SJSA1 (cell line): Measurements from ENCODE around the gene RICTOR. TPM values are rescaled to one million over a fixed set of nuclear protein-coding genes. Genes with fewer than 3 reads are reported as not detected.

Source experiments
- DNase-seq, 2 experiments: peaks; one replicate each; pipeline ENCODE4 v3.0.0-alpha.2; 2015 to 2020; ENCODE audit warnings: low spot score in 2 of 2, low read depth in 1 of 2
- H3K27ac ChIP-seq: fragments of 250-450 bp; sonication (Bioruptor Pico); 2 replicates; pipeline ENCODE4 v1.5.1; 2020; ENCODE audit warnings: mild to moderate bottlenecking, moderate library complexity
- H3K27me3 ChIP-seq: fragments of 250-450 bp; sonication (Bioruptor Pico); replicated peaks from 2 replicates; pipeline ENCODE4 v1.5.1; 2020; ENCODE audit warnings: mild to moderate bottlenecking, moderate library complexity
- H3K36me3 ChIP-seq: fragments of 250-450 bp; sonication (Bioruptor Pico); 2 replicates; pipeline ENCODE4 v1.5.1; 2020; ENCODE audit warnings: mild to moderate bottlenecking
- H3K4me1 ChIP-seq: fragments of 250-450 bp; sonication (Bioruptor Pico); replicated peaks from 2 replicates; pipeline ENCODE4 v1.6.1; 2021; ENCODE audit warnings: mild to moderate bottlenecking
- H3K4me3 ChIP-seq: fragments of 250-450 bp; sonication (Bioruptor Pico); 2 replicates; pipeline ENCODE4 v1.5.1; 2020; ENCODE audit warnings: mild to moderate bottlenecking
- H3K9me3 ChIP-seq: fragments of 250-450 bp; sonication (Bioruptor Pico); replicated peaks from 2 replicates; pipeline ENCODE4 v1.5.1; 2020; ENCODE audit warnings: mild to moderate bottlenecking
- total RNA-seq: library from RNA; depleted of rRNA; stranded (reverse); fragments of >200 nt; shearing (Covaris generic); gene quantifications from 2 replicates; pipeline ENCODE4 v1.2.3, GENCODE V29; 2014; rRNA removed

Gene RICTOR
- total RNA-seq: 15.7 and 16.8 TPM in 2 replicates

GRCh38 chr5:39074017-39074814 lies at the start of gene RICTOR:
TSS of gene RICTOR (minus strand) at chr5:39074399. CDS start at chr5:39074377, 22 bp downstream.
- DNase-seq: peak; percentile 90 to 91
- H3K4me3 ChIP-seq: peak within 1 kb of the TSS; percentile 99
- peak within 1 kb of the TSS; percentile 97 for H3K27ac ChIP-seq
- no peaks in the 10 kb centered on the region for H3K9me3 ChIP-seq
- peaks cover 9% of the 10 kb centered on the region for H3K36me3 ChIP-seq
- H3K4me1 ChIP-seq: peaks cover 7% of the 10 kb centered on the region
- no peaks in the 10 kb centered on the region for H3K27me3 ChIP-seq

DNA sequence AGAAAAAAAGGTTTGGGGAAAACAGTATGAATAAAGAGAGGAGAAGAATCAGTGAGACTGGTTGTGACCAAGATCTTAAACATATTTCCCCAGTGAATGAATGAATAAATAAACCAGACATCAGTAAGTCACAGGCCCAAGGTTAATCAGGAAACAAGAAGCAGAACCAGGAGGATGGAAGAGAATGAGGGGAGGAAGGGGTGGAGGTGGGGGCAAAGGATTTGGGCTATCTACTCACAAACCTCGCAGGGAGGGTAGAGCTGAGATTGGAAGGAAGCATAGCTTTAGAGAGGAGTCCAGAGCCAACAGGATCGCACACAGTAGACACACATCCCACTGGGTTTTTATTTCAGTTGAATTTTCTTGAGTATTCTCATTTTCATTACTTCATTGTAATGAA lies 47.7 kb upstream of the RICTOR start:
- Histone ChIP-seq H3K9me3 (no peaks in the 10 kb centered on the region), H3K27me3 (no peaks in the 10 kb centered on the region), H3K27ac (no peak overlapping the region), H3K4me1 (no peaks in the 10 kb centered on the region), H3K36me3 (no peaks in the 10 kb centered on the region), H3K4me3 (no peak overlapping the region)
- no peak for DNase-seq

DNA sequence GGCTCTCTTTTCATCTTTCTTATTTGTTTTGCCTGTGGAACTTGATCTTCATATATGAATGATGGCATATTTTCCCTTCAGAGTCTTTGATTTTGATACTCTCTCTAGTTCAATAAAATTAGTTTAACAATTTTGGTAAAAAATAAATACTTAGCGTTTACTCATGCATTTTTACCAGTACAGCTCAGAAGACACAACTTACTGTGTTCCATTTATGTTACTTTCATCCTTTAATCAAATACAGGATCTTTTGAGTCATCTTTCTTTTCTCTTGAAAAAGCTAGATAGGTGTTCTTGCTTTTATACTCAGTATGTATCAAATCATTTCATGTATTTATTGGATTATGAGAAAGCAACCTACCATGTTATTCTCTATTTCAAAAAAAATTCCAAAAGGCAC lies 47.1 kb upstream of the RICTOR start:
- Histone ChIP-seq H3K4me1 (no peaks in the 10 kb centered on the region), H3K9me3 (no peaks in the 10 kb centered on the region), H3K4me3 (no peak overlapping the region), H3K27me3 (no peaks in the 10 kb centered on the region), H3K27ac (no peak overlapping the region), H3K36me3 (no peaks in the 10 kb centered on the region)
- no peak for DNase-seq

DNA sequence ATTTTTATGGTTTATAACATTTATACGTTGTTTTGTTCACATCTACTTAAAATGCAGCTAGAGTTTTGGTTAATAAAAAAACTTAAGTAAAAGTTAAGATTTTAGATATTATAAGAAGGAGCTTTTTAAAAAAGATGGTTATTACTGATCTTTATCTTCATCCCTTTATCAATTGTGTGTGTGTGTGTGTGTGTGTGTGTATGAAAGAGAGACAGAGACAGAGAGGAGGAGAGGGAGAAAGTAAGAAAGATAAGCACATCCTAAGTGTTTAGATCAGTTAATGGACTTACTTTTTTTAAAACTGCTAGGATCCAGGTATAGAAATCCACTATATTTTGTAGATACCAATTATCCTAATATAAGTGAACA lies 45.8 kb upstream of the RICTOR start:
- H3K27me3 ChIP-seq: no peaks in the 10 kb centered on the region
- no peaks in the 10 kb centered on the region for H3K9me3 ChIP-seq
- H3K4me3 ChIP-seq: no peak overlapping the region
- no peaks in the 10 kb centered on the region for H3K36me3 ChIP-seq
- no peak for DNase-seq
- H3K27ac ChIP-seq: no peak overlapping the region
- H3K4me1 ChIP-seq: no peaks in the 10 kb centered on the region

DNA sequence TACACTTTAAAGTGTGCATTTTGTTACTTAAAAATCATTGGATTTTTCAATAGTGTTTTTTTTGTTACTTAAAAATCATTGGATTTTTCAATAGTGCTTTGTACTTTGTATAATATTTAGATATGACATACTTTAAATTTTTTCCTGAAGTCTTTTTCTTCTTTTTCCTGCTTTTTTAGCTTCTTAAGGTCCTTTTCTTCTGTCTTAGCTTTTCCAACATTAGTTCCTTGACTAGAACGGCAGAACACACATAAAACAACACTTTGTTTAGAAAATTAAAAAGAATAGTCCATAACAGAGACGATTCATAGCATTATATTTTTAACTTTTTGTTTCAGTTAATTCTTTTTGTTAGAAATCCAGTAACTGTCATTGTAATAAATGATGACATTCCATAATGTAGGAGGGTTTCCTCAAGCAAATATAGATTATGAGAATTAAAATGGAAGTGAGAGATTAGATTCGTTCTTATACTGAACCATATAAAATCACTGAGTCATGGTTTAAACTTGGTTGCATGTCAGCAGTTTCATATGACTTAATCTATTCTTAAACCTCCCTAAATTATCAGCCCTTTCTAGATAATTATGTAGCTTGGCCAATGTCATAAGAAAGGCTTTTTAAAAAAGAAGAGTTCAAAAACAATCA lies 45.3 kb upstream of the RICTOR start:
- Histone ChIP-seq H3K27me3 (no peaks in the 10 kb centered on the region), H3K9me3 (no peaks in the 10 kb centered on the region), H3K27ac (no peak overlapping the region), H3K36me3 (no peaks in the 10 kb centered on the region), H3K4me1 (no peaks in the 10 kb centered on the region), H3K4me3 (no peak overlapping the region)
- DNase-seq: no peak

DNA sequence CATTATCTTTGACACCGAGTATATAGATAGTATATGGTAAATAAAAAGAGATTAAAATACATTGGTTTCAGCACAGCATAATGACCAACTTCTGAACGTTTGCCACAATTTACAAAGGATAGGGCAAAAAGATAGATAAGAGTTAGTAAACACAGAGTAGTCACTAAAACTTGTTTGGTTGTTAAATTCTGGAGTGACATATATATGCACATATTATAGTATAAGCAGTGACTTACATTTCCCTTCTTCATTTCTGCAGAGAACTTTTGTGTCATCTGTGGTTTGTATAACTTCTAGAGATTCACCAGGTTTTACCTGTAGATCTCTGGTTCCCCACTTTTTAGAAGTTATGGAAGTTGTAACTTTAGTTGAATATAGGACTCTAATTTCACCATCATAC lies 44.4 kb upstream of the RICTOR start:
- Histone ChIP-seq H3K27ac (no peak overlapping the region), H3K4me3 (no peak overlapping the region), H3K9me3 (no peaks in the 10 kb centered on the region), H3K27me3 (no peaks in the 10 kb centered on the region), H3K4me1 (no peaks in the 10 kb centered on the region), H3K36me3 (no peaks in the 10 kb centered on the region)
- no peak for DNase-seq

DNA sequence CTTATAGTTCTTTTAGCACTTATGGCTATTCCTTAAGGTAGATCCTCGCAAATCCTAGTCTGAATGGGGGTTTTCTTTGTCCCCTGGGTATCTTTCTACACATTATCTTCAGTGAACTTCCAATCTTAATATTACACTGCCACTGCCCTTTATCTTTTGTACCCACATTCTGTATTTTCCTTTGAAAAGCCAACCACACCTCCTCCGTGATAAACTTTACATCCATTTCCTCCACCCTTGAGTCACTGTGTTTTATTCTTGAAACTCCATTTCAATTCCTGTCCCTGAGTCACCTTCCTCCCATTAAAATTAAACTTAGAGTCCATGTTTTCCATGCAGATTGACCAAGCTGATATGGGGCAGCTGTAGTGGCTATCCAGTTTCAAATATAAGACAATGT lies 43.2 kb upstream of the RICTOR start:
- Histone ChIP-seq H3K4me1 (no peaks in the 10 kb centered on the region), H3K27ac (no peak overlapping the region), H3K36me3 (no peaks in the 10 kb centered on the region), H3K4me3 (no peak overlapping the region), H3K9me3 (no peaks in the 10 kb centered on the region), H3K27me3 (no peaks in the 10 kb centered on the region)
- no peak for DNase-seq

DNA sequence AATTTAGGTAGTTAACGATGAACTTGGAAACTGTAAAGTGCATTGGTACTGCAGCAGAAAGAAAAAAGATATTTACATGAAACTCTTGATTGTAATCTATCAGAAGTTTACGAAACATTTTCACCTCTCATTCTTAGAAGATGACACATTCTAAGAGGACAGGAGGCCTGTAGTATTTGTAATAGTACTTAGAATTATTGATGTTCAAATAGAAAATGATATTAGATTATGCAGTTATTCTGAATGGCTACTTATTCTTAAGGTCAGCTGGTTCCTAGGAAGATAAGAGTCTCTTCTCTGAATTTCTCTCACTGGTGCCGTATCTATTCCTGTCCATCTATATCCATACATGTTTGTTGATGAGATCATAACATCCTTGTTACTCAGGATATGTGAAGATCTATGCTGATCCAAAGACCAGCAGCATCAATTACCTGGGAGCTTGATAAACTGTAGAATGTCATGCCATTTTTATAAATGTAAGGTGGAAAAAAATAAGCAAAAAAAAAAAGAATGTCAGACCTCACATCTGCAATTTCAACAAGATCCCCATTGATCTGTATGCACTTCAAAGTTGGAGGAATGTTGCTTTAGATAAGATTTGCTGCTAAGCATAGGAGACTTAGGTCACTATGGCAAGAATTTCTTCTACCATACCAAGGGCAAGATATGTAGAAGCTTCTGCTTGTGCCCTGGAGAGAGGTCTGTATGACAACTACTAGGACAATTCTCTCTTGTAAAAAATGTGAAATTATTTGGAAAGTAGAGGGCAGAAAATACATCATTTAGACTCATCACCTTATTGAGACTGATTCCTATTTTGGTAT lies 42.4 kb upstream of the RICTOR start:
- Histone ChIP-seq H3K27me3 (no peaks in the 10 kb centered on the region), H3K9me3 (no peaks in the 10 kb centered on the region), H3K27ac (no peak overlapping the region), H3K4me1 (no peaks in the 10 kb centered on the region), H3K36me3 (no peaks in the 10 kb centered on the region), H3K4me3 (no peak overlapping the region)
- DNase-seq: no peak

- Histone ChIP-seq H3K27me3 (no peaks in the 10 kb centered on the region), H3K27ac (no peak overlapping the region), H3K4me3 (no peak overlapping the region), H3K4me1 (no peaks in the 10 kb centered on the region), H3K36me3 (no peaks in the 10 kb centered on the region), H3K9me3 (no peaks in the 10 kb centered on the region)
- DNase-seq: no peak
Measured at GRCh38 chr5:39115644-39116343, 41.6 kb upstream of the RICTOR start.

- no peaks in the 10 kb centered on the region for H3K27me3 ChIP-seq
- H3K36me3 ChIP-seq: no peaks in the 10 kb centered on the region
- no peaks in the 10 kb centered on the region for H3K4me1 ChIP-seq
- H3K27ac ChIP-seq: no peak overlapping the region
- no peak for DNase-seq
- H3K9me3 ChIP-seq: no peaks in the 10 kb centered on the region
- H3K4me3 ChIP-seq: no peak overlapping the region
Measured at GRCh38 chr5:39114155-39114554, 40.0 kb upstream of the RICTOR start.

- Histone ChIP-seq H3K27ac (no peak overlapping the region), H3K4me1 (no peaks in the 10 kb centered on the region), H3K4me3 (no peak overlapping the region), H3K36me3 (no peaks in the 10 kb centered on the region), H3K27me3 (no peaks in the 10 kb centered on the region), H3K9me3 (no peaks in the 10 kb centered on the region)
- no peak for DNase-seq
Measured at GRCh38 chr5:39113354-39113953, 39.3 kb upstream of the RICTOR start.

GRCh38 chr5:39109606-39110005 lies 35.4 kb upstream of the RICTOR start:
- no peak for DNase-seq
- Histone ChIP-seq H3K4me3 (no peak overlapping the region), H3K9me3 (no peaks in the 10 kb centered on the region), H3K36me3 (no peaks in the 10 kb centered on the region), H3K27ac (no peak overlapping the region), H3K4me1 (no peaks in the 10 kb centered on the region), H3K27me3 (no peaks in the 10 kb centered on the region)

GRCh38 chr5:39108987-39109386 lies 34.8 kb upstream of the RICTOR start:
- Histone ChIP-seq H3K36me3 (no peaks in the 10 kb centered on the region), H3K27ac (no peak overlapping the region), H3K9me3 (no peaks in the 10 kb centered on the region), H3K27me3 (no peaks in the 10 kb centered on the region), H3K4me1 (no peaks in the 10 kb centered on the region), H3K4me3 (no peak overlapping the region)
- no peak for DNase-seq
